ENCODE results near the gene CEBPA.

Gene CEBPA

GRCh38 chr19:33302175-33302973, at the start of gene CEBPA:
Gene CEBPA (minus strand): TSS chr19:33302534. CDS start chr19:33302414, 120 bp downstream.
- peak; percentile 82 for DNase-seq (ENCODE audit: low spot score)

DNA sequence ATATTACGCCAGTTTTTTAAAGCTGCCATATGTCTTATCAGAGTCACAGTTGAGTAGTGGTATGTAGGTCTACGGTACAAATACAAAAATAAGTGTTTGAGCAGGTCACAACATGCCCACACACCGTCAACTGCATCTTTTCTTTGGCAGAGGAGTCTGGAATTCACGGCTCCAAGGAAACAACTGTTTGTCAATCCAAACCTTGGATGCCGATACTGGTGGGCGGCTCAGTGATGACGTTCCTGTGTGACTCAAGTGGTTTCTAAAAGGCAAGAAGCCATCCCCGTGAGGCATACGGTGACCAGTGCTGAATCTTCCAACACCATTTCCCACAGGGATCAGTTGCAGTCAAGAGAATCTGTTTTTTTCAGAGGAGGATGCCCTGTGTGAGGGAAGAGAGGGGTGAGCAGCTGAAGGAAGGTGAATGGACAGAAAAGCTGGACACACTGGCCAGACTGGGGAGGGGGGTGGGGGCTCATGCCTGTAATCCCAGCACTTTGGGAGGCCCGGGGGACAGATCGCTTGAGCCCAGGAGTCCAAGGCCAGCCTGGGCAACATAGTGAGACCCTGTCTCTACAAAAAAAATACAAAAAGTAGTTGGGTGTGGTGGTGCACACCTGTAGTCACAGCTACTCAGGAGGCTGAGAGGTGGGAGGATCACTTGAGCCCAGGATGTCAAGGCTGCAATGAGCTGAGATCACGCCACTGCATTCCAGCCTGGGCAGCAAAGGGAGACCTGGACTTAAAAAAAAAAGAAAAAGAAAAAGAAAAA, 48.4 kb upstream of the CEBPA start:
- no peak for DNase-seq (ENCODE audit: low spot score)

GRCh38 chr19:33349319-33350289, 47.3 kb upstream of the CEBPA start:
- DNase-seq (ENCODE audit: low spot score): no peak

GRCh38 chr19:33348301-33349010, 46.1 kb upstream of the CEBPA start:
- DNase-seq (ENCODE audit: low spot score): no peak

- DNase-seq (ENCODE audit: low spot score): no peak
Measured at GRCh38 chr19:33347300-33347699, 45.0 kb upstream of the CEBPA start.

DNA sequence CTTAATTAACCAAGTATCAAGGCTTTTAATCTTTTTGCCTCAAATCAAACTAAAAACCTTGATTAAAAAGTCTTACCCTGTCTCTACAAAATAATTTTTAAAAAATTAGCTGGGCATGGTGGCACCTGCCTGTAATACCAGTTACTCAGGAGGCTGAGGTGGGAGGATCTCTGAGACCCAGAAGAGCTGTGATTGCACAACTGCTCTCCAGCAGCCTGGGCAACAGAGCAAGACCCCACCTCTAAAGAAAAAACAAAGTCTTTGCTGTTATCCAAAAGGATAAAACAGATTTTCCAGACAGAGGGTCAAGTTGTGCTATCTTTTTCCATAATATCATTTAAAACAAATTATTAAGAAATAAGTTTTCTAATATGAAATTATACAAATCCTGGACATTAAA, 44.3 kb upstream of the CEBPA start:
- DNase-seq (ENCODE audit: low spot score): no peak

DNA sequence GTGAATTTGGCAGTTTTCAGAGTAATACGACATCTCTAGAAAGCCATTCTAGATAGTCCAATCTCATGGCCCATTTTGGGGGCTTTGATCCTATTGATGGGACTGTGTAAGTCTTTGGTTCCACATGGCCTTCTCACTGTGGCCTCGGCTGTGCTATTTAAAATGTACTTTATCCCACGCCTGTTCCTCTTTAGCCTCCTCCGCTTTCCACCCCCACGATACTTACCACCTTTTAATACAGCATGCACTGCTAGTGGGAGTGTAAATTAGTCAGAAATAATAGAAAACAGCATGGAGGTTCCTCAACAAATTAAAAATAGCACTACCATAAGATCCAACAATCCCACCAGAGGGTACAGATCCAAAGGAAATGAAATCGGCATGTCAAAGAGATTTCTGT, 42.8 kb upstream of the CEBPA start:
- no peak for DNase-seq (ENCODE audit: low spot score)

- no peak for DNase-seq (ENCODE audit: low spot score)
Measured at GRCh38 chr19:33344573-33344925, 42.2 kb upstream of the CEBPA start.

DNA sequence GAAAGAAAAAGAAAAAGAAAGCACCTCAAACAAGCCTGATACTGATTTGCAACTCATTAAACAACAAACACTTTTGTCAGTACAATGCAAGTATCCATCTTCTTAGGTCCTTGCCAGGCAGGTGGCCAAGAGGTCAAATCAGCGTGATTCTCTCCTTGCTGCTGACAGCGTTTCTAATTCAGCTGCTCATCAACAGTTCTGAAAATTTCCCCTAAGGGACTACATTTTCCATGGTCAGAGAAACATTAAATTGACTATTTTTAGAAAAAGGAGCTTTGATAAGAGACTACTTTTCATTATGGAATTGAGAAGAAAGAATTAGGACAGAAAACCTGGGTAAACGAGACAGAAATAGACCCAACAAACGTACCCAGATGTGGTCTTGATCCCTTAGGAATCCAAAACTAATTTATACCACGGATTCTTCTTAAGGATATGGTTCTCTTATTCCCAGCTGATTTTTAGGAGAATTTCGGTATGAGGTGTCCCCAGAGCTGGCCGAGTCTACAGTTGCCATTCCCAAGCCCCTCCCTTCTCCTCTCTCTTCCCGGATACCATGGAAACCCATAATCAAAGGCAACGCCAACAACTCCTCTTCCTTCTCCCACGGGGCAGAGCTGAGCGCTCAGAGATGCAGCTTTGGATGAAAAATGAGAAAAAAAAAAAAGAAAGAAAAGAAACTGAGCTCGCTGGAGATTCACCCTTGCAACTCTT, 41.7 kb upstream of the CEBPA start:
- no peak for DNase-seq (ENCODE audit: low spot score)

GRCh38 chr19:33343301-33343700, 41.0 kb upstream of the CEBPA start:
- no peak for DNase-seq (ENCODE audit: low spot score)

- no peak for DNase-seq (ENCODE audit: low spot score)
Measured at GRCh38 chr19:33340991-33341390, 38.7 kb upstream of the CEBPA start.

GRCh38 chr19:33339016-33339984, 37.0 kb upstream of the CEBPA start:
- DNase-seq (ENCODE audit: low spot score): no peak

GRCh38 chr19:33335446-33335845, 33.1 kb upstream of the CEBPA start:
- no peak for DNase-seq (ENCODE audit: low spot score)

DNA sequence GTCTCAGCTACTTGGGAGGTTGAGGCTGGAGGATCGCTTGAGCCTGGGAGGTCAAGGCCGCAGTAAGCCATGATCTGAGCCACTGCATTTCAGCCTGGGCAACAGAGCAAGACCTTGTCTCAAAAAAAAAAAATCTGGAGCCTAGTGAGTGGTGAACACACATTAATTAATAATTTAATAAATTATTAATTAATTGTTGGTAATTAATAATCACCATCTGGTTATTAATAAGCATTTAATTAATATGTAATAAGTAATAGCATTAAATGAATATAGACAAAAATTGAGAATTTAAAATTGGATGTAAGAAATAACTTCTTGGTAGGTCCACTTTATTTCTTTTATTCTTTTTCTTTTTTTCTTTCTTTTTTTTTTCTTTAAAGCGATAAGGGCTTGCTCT, 31.9 kb upstream of the CEBPA start:
- DNase-seq (ENCODE audit: low spot score): no peak

DNA sequence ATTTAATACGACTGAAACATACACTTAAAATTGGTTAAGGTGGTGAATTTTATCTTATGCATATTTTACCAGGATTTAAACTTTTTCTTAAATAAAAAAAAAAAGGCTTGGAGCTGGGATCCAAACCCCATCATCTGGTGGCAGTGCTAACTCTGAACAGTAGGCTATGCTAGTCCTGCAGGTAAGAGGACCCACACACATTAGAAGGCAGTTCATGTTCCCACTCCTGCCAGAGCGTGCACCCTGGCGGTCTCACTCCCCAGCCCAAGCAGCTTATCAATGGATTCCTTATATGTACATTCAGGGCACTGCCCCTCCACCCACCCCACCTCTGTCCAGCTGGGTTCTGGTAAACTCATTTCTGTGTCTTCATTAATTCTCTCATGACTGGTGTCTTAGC, 31.3 kb upstream of the CEBPA start:
- no peak for DNase-seq (ENCODE audit: low spot score)

DNA sequence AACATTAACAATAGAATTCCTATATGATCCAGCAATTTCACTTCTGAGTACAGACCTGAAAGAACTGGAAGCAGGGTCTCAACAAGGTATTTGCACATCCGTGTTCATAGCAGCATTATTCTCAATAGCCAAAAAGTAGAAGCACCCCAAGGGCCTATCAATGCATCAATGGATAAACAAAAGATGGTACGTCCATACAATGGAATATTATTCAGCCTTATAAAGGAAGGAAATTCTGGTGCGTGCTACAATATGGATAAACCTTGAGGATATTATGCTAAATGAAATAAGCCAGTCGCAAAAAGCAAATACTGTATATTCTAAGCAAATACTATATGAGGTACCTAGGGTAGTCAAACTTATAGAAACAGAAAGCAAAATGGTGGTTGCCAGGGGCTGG, 30.8 kb upstream of the CEBPA start:
- DNase-seq (ENCODE audit: low spot score): no peak

GRCh38 chr19:33332248-33332647, 29.9 kb upstream of the CEBPA start:
- no peak for DNase-seq (ENCODE audit: low spot score)

GRCh38 chr19:33329736-33330135, 27.4 kb upstream of the CEBPA start:
- DNase-seq (ENCODE audit: low spot score): no peak

DNA sequence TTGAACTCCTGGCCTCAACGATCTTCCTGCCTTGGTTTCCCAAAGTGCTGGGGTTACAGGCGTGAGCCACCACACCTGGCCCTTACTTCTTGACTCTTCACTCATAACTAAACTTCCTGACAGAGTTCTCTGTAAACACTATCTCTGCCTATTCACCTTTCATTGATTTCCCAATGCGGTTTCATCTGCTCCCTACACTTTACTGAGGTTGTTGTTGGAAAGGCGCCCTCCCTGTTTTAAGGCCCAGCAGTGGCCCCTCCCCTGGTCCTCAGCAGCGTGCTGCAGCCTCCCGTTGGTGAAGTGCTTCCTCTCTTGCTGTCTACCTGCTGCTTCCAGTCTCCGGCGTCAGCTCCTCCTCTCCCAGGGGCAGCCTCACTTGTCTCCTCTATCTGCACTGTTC, 26.7 kb upstream of the CEBPA start:
- DNase-seq (ENCODE audit: low spot score): no peak

GRCh38 chr19:33325920-33326319, 23.6 kb upstream of the CEBPA start:
- no peak for DNase-seq (ENCODE audit: low spot score)

Measured in hepatic stellate cell (primary cell).